ENCODE data around the gene SLC9C1.

SLC9C1 gene

DNA sequence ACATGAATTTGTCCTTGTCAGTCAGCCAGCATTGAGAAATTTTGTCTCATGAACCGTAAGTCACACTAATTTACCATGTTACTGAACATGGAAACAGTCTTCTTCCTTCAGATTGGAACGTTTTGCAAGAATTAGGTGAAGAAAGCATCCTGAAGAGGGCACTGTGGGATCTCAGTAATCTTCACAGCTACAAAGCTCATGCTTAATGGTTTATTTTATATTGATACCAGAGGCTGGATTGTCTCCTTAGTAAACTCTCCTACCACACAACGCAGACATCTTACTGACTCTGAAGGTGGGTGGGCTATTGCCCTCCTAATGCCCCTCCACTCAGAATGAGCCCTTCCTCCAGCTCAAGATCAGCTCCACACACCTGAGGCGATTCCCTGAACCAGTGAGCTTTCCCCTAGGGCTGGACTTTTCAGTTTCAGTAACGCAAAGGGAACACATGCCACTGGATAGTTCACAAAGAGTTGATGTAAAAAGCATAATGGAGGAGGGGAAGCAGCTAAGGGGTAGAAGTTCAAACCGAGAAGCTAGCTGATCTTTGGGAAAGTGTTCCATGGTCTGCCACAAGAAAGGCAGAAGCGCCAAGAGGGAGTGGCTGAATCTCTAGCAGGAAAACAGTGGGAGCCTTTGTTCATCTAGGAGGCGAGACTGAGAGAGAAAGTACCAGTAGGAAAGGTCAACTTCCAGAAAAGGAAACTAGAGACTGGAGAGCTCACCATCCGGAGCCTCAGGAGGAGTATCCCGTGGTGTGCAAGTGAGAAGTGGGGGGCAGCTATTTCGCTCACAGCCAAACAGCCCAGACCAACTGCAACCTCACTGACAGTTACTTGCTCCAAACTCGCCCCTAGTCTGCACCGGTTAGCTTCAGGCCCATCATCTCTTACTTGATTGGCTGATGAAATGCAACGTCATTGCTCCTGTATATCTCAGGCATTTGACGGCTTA is at the start of gene SLC9C1:
TSS of gene SLC9C1 (minus strand) at position 849 of the 954 bp plus-strand sequence. CDS start 7,425 bp downstream, outside the sequence.
- peak; percentile 39 to 46 for DNase-seq (ENCODE audit: low read depth in 2 of 2)

DNA sequence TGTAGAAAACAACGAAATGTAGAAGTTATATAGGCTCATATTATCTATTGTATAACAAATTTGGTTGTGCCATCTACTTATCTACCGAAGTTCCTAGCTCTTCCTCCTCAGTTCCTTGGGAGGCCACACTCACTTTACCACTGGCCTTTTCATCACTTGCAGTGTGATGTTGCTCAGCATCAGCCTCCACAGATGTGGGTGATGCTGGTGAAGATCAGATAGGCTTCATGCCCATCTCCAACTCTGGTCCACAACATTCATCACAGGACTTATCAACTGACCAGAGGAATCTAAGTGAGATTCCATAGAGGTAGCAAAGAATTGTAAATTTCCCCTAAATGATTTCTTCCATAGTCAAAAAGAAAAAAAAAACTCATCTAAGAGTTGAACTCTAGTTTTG is 47.4 kb upstream of the SLC9C1 start:
- DNase-seq (ENCODE audit: low read depth in 2 of 2), result no peak

DNA sequence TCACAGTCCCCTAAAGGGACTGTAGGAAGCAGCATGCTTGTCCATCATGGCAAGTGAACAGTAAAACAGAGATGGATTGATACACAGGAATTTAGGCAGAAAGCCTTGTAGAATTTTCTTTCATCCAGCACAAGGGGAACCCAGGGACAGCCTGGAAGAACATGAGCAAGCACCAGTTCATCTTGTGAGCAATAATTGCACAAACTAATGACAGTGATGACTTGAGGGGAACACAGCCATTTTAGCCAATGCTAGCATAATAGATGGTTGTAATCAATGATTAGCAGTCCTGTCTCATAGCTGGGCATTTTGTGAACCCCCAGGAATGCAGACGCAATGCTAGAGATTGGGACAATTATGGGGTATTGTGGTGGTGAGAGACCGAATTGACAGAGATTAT is 45.6 kb upstream of the SLC9C1 start:
- DNase-seq (ENCODE audit: low read depth in 2 of 2), result no peak

DNA sequence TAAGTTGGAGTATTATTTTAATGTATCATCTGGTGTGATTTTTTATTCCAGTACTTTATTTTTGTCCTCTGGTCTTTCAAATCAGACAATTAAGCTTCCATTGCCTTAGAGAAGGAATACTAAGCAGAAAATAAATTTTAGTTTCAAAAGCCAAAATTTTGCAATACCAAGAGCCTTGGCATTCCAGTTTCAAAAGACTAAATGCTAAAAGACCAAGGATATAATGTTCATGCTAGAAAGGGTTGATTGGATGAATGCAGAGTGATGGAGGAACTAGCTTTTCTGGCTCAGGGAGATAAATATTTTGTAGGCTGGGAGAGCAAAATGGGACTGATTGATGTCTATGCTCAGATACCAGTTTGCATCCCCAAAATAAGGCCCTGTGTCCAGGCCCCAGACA is 45.1 kb upstream of the SLC9C1 start:
- no peak for DNase-seq (ENCODE audit: low read depth in 2 of 2)

DNA sequence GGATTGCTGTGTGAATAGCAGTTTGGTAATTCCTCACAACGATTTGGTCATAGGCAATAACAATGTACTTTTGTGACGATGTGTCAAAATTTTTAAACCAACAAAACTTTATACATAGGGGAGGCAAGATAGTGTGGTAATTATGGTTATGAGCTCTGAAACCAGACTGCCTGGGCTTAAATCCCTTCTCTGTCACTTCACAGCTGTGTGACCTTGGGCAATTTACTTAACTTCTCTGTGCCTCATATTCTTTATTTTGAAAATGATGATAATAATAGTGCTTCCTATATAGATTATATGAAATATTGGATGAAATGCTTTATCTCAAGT is 44.7 kb upstream of the SLC9C1 start:
- DNase-seq (ENCODE audit: low read depth in 2 of 2), result no peak

DNA sequence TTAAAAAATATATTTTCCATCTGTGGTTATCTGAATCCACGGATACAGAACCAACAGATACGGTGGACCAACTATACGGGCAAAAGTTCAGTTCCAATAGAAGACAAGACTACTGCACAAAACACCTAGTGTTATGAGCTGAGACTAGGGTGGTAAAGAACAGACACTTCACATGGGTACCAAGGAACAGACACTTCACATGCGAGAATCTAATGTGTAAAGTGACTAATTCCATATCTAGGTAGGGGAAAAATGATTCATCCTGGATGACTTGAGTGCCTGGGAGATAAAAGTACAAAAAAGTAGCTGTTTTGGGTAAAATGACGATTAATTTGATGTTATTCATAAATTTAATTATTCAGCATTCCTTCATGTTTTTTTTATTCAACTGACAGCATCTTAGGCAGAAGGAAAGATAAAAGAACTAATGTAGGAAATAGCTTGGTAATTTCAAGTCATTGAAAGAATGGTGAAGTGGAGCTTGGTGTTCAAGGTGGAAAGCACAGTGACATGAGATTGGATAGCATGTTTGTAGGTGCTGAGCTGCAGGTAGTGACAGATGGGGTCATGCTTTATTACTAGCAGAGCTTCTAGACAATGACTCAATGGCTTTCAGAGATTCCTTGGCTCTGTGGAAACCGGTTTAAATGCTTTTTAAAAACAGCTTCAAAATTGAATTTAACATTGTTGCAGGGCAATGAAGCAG is 44.2 kb upstream of the SLC9C1 start:
- no peak for DNase-seq (ENCODE audit: low read depth in 2 of 2)

DNA sequence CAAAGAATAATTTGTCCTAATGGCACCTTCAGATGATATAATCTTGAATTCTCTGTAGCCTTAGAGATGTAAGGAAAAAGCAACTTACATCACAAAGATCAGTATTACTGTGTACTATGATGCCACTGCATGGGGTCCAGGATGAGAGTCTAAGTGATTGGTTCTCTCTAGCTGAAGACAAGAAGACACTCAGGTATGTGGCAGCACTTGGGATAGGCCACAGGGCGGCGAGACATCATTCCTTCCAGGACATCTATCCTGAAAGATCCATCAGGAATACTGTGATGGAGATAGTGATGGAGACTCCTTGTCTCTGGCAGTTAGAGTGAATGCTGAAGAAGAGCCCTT is 41.4 kb upstream of the SLC9C1 start:
- no peak for DNase-seq (ENCODE audit: low read depth in 2 of 2)

DNA sequence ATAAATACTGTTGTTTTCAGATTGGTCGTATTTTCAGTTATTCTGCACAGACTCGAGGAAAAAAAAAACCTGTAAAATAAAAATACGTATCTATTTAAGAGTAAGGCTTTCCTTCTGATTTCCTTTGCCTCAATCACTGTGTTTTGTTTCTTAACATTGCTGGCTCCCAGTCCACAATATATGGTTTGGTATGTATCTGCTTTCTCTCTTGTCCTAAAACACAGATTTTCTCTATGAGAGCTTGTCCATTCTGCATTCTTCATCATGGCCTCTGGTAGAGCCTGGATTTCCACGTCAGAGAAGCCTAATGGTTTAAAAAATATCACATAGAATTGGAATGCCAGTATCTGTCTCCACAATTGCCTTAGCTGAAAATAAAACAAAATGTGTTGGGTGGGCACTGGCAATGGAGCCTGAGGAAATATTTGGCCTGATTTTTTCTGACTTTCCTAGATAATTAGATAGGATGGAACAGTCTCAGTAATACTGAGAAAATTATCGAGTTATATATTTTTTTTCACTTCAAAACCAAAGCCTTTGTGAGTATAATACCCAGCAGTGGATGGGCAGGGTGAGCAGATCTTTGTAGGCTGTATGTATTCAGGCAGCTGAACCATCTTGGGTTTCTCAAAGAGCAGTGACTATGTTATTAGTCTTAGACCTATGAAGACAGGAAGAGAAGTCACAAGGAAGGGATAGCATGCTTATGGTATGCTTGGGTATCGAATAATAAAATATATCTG is 40.8 kb upstream of the SLC9C1 start:
- no peak for DNase-seq (ENCODE audit: low read depth in 2 of 2)

DNA sequence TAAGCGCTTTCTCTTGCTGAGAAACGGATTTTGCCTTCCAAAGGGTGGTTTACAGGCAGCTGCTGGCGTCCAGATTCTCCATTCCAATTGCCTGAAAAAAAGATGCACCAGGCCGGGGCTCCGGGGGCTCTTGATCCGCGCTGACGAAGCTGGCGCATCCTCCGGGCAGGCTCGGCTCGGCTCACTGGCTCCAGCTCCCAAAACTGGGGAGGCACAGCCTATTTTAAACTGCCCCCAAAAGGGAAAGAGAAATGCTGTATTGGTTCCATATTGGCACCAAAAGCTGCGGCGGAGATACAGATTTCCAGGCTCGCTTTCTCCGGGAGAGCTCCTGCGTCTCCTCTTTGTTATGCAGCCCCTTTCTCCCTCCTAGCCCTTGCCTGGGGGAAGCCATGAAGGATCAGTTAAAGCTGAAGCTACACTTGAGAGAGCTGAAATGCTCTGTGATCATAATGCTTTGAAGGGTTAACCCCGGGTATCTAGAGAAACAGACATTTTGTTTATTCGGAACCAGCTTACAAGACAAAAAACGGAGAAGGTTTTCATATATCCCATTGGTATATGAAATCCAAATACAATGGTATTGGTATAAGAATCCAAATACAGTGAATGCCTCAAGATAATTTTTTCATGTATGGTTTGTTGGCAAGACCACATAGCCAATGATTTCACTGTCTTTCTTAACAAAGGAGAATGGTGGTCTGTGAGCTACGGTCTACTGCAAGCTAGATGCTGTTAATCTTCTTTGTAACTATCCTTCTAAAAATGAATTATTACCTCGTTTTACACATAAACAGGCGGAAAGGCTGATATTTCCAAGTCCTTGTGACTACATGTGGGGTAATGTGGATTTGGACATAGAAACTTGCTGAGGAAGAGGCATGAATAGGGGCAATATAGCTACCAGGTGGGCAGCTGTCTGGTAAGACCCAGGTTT is 39.6 kb upstream of the SLC9C1 start:
- no peak for DNase-seq (ENCODE audit: low read depth in 2 of 2)

DNA sequence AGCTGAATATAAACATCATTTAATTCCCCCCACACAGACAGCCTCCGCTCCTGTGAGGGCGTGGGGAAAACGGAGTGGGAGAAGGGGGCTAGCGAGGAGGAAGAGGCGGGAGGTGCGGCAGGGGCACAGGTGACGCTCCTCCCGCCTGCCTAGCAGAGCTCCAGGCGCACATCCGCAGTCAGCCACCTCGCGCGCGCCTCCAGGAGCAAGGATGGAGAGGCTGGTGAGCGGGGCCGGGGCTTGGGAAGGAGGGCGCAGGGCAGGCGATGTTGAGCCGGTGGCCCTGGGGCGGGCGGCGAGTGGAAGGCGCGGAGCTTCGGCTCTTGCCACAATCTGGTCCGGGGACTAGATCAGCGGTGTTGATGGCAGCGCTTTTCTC is 39.0 kb upstream of the SLC9C1 start, which contains the start of gene CD200:
TSS of gene CD200 (plus strand) at position 155 of the 379 bp plus-strand sequence. CDS start at position 212, 57 bp downstream.
- DNase-seq (ENCODE audit: low read depth in 2 of 2), result no peak

DNA sequence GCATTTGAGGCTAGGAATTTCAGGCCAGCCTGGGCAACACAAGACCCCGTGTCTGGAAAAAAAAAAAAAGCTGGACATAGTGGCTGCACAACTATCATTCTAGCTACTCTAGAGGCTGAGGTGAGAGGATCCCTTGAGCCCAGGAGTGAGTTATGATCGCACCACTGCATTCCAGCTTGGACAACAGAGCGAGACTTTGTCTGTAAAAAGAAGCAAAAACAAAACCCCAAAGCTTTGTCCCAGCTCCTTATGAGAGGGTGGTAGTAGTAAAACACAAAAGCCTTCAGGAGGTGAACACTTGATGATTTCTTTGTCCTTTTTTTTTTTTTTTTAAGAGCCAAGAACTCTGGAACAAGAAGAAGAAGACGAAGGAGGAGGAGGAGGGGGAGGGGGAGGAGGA is 37.8 kb upstream of the SLC9C1 start:
- DNase-seq (ENCODE audit: low read depth in 2 of 2), result no peak

DNA sequence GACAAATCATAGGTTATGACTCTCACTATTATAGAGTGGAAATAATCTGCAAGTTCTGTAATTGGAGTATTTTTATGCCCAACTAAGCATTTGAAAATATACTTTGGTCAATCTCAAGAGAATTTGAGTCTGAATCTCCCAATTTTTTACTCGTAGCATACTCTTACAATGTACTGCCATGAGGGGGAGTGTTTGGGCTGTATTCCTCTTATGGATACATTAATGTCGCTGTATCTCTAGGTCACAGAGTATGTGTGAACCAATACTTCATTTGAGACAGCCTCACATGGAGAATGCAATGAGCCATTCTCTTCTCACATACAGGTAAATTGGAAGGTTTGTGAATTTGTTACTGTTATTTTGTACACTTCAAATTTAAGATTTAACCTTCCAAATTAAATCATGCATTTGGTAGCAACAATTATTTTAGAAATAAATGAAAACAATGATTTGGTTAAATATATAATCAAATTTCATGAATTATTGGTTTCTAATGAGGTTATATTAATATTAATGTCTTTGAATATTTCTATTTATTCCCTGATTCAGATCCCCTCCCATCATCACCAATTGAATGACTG is 33.4 kb upstream of the SLC9C1 start:
- DNase-seq (ENCODE audit: low read depth in 2 of 2), result peak; percentile 18 to 20

DNA sequence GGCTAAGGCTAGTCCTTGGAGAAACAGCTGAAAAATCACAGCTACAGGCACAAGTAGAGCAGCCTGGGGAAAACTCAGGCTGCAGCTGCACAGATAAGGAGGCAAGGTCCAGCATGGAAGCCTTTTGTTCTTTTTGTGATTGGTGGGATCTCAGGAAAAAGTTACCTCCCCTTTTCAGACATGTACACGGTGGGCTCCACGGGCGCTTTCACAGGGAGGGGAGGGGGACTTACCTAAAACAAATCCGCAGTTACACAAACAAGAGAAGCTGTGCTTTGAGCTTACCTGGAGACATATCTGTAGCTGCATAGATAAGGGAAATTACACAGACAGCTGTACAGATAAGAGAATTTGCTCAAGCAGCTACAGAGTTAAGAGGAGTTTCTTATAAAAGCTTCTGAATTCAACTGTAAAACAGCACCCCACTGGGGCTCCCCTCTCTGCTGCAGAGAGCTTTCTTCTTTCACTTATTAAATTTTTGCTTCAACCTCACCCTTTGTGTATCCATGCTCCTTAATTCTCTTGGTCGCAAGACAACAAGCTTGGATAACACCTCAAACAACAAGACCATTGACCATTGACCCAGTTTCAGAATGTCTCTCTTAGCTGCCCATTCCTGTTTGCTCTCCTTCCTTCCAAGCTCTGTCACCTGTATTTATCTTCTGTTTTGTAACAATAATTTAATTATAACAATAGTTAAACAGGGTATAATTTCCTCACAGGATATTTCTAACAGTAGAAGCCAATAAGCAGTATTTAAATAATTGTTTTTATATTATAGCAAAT is 28.0 kb upstream of the SLC9C1 start:
- no peak for DNase-seq (ENCODE audit: low read depth in 2 of 2)

DNA sequence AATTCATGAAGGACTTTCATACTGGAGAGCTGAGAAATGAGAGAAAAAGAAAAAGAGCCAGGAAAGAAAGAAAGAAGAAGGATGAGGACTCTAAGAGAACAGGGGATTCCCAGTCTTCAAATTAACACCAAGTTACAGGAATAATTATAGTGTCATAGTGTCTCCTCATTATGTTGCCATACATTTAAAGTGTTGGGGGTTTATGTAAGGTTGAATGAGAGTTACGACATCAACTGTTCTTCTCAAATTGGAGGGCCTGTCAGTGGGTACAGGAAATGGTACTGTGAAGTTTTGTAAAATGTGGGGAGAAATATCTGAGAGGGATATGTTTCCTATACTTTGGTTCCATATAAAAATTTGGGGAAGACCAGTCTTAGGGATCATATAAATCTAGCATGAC is 26.7 kb upstream of the SLC9C1 start:
- DNase-seq (ENCODE audit: low read depth in 2 of 2), result no peak

DNA sequence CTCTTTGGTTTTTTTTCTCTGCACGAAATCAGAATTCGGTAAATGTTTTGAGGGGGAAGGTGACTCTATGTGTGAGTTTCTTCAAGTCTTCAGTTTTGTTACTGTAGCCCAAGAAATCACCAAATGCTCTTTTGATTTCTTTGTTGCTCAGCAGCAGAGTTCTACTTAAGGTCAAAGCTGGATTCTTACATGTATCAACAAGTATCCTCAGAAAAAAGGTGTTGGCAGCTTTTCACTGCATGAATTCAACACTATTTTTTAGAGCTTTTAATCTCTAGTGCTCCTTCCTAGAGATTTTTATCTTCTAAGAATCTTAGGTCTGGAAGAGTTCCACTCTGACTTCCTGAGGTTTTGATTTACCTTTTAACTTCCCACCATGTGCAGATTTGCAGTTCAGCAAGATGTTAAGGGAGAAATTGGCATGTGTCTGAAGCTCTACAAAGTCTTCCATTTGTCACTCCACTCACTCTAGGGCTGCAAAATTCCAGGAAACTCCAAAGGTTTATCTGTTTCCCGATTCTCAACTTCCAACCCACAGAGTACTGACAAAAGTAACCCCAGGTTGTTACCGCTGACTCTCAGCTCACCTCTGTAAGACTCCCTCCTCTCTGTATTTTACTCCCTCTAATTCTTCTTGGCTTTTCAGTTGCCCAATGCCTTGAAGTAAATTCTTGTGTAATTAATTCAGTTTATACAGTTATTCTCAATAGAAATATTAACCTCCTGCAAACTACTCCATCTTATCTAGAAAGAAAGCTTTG is 25.7 kb upstream of the SLC9C1 start:
- no peak for DNase-seq (ENCODE audit: low read depth in 2 of 2)

DNA sequence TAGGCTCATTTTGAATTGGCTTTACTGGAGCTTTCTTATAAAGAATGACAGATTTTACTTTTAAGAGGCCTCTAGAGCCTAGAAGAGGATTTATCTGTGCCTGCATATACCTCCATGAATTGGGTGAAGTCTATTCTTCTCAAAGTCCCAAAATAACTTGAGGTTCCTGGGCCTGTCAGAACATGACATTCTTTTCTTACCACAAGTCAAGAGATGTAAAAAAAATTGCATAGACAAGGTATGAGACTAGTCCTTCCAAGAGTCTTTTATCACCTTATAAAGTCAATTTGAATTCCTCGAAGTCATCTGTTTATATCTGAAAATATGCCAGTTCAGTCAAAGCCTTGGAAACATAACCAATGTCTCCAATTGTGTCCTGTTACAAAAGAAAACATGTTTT is 21.8 kb upstream of the SLC9C1 start:
- DNase-seq (ENCODE audit: low read depth in 2 of 2), result no peak

DNA sequence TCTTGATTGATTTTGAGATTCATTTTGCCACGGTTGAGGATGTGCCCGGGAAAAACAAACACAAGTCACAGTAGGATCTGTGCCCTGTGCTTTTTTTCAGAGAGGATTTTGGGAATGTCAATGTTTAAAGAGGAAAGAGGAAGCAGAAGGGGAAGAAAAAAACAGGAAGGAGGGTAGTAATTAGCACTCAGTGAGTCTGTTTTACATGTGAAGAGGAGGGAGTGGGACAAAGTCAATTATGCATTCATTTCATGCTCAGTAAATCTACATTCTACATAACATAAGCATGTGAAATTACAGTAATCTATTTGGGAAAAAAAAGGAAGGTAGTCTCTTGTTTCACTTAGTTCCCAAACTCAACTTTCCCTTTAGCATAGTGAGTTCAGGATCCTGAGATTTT is 20.6 kb upstream of the SLC9C1 start:
- no peak for DNase-seq (ENCODE audit: low read depth in 2 of 2)

DNA sequence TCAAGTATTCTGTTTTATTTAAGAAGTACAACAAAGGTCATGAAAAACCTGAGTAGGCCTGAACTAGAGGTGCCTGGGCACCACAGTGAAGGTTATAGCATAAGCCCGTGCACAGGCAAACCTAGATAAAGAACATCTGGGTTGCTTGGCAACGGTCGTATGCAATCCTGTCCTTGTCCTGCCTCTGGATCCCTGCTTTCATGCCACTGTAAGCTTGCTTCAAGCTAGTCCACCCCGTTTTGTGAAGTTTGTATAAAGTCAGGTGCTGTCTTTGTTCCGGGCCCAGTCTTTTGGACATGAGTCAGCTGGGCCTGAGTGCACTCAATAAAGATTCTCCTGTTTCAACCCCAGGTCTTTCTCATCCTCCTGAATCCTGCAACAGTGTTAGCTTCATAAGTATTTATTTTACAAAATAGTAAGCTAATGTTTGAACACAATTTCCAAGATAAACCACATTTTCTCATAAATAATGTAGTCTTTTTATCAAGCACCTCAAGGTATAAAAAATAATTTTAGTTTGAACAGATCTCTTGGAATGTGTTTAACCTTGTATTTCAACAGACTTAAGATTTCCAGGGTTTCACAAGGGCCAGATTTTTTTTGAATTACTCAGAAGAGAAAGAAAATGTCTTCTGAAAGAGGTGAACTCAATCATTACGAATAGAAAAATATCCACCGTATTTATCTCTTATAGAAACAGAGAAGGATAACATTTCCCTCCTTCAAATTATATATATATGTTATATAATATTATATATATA is 14.3 kb upstream of the SLC9C1 start:
- no peak for DNase-seq (ENCODE audit: low read depth in 2 of 2)

DNA sequence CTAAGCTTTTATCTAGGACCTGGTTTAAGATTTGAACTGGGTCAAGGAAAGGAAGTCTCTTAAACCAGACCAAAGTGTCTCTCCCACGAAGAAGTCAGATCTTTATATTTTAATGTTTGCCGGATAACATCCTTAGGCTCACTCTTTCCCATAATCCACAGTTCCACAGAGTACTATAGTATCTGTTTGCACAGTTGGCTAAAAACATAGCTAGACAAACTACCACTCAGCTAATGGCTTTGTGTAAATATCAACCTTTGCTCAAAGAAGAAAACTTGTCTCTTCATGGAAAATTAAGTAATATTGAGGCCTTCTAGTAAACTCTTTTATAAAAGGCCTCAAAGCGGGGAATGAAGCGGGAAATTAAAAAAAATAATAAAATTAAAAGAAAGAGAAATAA is 13.5 kb upstream of the SLC9C1 start:
- no peak for DNase-seq (ENCODE audit: low read depth in 2 of 2)

Measured in fibroblast of skin of left biceps (primary cell).